K562 (cell line): Measurements from ENCODE around the gene CKLF. TPM values are rescaled to one million over a fixed set of nuclear protein-coding genes. Genes with fewer than 3 reads are reported as not detected.

ENCODE experiments used
- CTCF ChIP-seq, 3 experiments: IDR thresholded peaks in 2 of 3; conservative IDR thresholded peaks in 1 of 3; 2 replicates each; pipeline ENCODE4 v1.5.1; 2011 to 2012; ENCODE audit warnings: low read length in 3 of 3, mild to moderate bottlenecking in 3 of 3, control low read depth in 2 of 3, improper control_type of control experiment in 1 of 3, inconsistent platforms in 1 of 3, low read depth in 1 of 3, mixed read lengths in 1 of 3, moderate library complexity in 1 of 3; ENCODE audit not compliant: insufficient read depth in 2 of 3
- CXXC5 ChIP-seq: fragments of 250-450 bp; sonication (Bioruptor Pico); IDR thresholded peaks from 2 replicates; pipeline ENCODE4 v1.8.0; 2022; ENCODE audit warnings: inconsistent platforms, mild to moderate bottlenecking, moderate library complexity
- MAZ ChIP-seq, 2 experiments: fragments of 450-650 bp in 1 of 2; sonication (generic) in 1 of 2; formaldehyde crosslinking; IDR thresholded peaks in 1 of 2; conservative IDR thresholded peaks in 1 of 2; 2 replicates each; pipeline versions ENCODE4 v1.4.0 to v1.5.0; 2020; ENCODE audit warnings: mild to moderate bottlenecking in 1 of 2, missing genetic modification reagents in 1 of 2
- NCOA4 ChIP-seq: fragments of 450-650 bp; IDR thresholded peaks from 2 replicates; pipeline ENCODE4 v1.6.1; 2018; ENCODE audit warnings: mild to moderate bottlenecking; ENCODE audit not compliant: partially characterized antibody
- POLR2B ChIP-seq: fragments of 450-650 bp; IDR thresholded peaks from 2 replicates; pipeline ENCODE4 v1.6.1; 2018; ENCODE audit warnings: low read depth; ENCODE audit not compliant: partially characterized antibody
- RB1 ChIP-seq: fragments of 450-650 bp; IDR thresholded peaks from 2 replicates; pipeline ENCODE4 v1.6.1; 2017; ENCODE audit warnings: low read depth, mild to moderate bottlenecking
- SUPT5H ChIP-seq: fragments of 450-650 bp; IDR thresholded peaks from 2 replicates; pipeline ENCODE4 v1.6.1; 2016
- ZFX ChIP-seq: sonication (generic); formaldehyde crosslinking; IDR thresholded peaks from 2 replicates; pipeline ENCODE4 v1.8.0; 2022; ENCODE audit warnings: mild to moderate bottlenecking, missing genetic modification reagents, moderate library complexity
- ZKSCAN3 ChIP-seq: fragments of 250-450 bp; sonication (Bioruptor Pico); IDR thresholded peaks from 2 replicates; pipeline ENCODE4 v1.4.0; 2020
- polyA plus RNA-seq, 8 experiments: library from polyadenylated mRNA; depleted of rRNA in 4 of 8; stranded (reverse) in 5 of 8; unstranded in 3 of 8; fragments of >200 nt; fragmentation: Nextera tagmentation in 2 of 8; fragmentation: Illumina TruSeq in 1 of 8; extraction: Ambion mirVana in 2 of 8; extraction: Trizol in 1 of 8; gene quantifications; 2 replicates each; pipeline versions ENCODE4 v1.2.1 to v1.2.3, GENCODE V29; 2011 to 2014; ENCODE audit warnings: inconsistent platforms in 1 of 8, missing spikeins in 1 of 8
- total RNA-seq, 7 experiments: library from RNA; depleted of rRNA in 6 of 7; stranded (reverse); fragments of >200 nt in 6 of 7; fragmentation: Illumina TruSeq in 2 of 7; extraction: Trizol in 2 of 7; gene quantifications; 2 replicates each; pipeline versions ENCODE4 v1.2.1 to v1.2.3, GENCODE V29; 2011 to 2021; ENCODE audit warnings: low replicate concordance in 1 of 7
- TF ChIP-seq, protein P1 (sequence below): fragments of 450-650 bp; IDR thresholded peaks from 2 replicates; pipeline ENCODE4 v1.6.1; 2016; ENCODE audit warnings: mild to moderate bottlenecking, moderate library complexity

Gene CKLF
- total and polyA plus RNA-seq, 9 of the 15 experiments (the other 6 are each of a cell fraction or from before 2014, with no cell fraction given): 84.8 to 322 (median 118) TPM

DNA sequence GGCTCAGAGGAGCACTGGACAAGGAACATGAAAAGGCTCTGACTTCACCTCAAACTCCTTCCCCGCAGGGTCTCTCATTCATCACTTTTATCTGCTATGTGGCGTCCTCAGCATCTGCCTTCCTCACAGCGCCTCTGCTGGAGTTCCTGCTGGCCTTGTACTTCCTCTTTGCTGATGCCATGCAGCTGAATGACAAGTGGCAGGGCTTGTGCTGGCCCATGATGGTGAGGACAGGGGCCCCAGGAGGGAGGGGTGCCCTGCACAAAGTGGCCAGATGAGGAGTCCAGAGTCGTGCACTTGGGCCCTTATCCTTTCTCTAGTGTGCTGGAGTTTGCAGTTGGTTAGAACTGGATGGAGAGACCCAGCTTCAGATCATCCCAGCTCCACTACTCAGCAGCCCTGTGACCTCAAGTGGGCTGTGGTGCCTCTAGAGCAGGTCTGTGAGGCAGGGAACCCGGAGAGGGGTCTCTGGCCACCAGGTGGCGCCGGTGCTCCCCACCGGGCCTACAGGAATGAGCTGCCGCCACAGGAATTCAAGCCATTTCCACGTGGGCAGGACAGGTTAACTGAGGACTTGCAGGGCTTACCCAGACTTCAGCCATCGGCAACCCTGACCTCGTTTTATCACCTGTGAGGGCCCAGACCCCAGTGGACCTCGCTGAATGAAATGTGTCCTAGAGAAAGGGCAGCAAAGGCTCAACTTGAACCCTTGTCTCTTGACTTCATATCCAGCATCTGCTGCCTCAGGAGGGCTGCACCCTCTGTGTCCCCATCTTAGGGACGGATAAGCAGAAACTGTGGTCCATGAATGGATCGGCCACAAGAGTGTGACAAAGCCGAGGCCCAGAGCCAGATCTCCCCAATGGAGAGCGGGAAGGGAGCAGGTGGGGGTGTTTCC, 56.1 kb downstream of the CKLF start (continued):
- TF ChIP-seq, protein P1, sequence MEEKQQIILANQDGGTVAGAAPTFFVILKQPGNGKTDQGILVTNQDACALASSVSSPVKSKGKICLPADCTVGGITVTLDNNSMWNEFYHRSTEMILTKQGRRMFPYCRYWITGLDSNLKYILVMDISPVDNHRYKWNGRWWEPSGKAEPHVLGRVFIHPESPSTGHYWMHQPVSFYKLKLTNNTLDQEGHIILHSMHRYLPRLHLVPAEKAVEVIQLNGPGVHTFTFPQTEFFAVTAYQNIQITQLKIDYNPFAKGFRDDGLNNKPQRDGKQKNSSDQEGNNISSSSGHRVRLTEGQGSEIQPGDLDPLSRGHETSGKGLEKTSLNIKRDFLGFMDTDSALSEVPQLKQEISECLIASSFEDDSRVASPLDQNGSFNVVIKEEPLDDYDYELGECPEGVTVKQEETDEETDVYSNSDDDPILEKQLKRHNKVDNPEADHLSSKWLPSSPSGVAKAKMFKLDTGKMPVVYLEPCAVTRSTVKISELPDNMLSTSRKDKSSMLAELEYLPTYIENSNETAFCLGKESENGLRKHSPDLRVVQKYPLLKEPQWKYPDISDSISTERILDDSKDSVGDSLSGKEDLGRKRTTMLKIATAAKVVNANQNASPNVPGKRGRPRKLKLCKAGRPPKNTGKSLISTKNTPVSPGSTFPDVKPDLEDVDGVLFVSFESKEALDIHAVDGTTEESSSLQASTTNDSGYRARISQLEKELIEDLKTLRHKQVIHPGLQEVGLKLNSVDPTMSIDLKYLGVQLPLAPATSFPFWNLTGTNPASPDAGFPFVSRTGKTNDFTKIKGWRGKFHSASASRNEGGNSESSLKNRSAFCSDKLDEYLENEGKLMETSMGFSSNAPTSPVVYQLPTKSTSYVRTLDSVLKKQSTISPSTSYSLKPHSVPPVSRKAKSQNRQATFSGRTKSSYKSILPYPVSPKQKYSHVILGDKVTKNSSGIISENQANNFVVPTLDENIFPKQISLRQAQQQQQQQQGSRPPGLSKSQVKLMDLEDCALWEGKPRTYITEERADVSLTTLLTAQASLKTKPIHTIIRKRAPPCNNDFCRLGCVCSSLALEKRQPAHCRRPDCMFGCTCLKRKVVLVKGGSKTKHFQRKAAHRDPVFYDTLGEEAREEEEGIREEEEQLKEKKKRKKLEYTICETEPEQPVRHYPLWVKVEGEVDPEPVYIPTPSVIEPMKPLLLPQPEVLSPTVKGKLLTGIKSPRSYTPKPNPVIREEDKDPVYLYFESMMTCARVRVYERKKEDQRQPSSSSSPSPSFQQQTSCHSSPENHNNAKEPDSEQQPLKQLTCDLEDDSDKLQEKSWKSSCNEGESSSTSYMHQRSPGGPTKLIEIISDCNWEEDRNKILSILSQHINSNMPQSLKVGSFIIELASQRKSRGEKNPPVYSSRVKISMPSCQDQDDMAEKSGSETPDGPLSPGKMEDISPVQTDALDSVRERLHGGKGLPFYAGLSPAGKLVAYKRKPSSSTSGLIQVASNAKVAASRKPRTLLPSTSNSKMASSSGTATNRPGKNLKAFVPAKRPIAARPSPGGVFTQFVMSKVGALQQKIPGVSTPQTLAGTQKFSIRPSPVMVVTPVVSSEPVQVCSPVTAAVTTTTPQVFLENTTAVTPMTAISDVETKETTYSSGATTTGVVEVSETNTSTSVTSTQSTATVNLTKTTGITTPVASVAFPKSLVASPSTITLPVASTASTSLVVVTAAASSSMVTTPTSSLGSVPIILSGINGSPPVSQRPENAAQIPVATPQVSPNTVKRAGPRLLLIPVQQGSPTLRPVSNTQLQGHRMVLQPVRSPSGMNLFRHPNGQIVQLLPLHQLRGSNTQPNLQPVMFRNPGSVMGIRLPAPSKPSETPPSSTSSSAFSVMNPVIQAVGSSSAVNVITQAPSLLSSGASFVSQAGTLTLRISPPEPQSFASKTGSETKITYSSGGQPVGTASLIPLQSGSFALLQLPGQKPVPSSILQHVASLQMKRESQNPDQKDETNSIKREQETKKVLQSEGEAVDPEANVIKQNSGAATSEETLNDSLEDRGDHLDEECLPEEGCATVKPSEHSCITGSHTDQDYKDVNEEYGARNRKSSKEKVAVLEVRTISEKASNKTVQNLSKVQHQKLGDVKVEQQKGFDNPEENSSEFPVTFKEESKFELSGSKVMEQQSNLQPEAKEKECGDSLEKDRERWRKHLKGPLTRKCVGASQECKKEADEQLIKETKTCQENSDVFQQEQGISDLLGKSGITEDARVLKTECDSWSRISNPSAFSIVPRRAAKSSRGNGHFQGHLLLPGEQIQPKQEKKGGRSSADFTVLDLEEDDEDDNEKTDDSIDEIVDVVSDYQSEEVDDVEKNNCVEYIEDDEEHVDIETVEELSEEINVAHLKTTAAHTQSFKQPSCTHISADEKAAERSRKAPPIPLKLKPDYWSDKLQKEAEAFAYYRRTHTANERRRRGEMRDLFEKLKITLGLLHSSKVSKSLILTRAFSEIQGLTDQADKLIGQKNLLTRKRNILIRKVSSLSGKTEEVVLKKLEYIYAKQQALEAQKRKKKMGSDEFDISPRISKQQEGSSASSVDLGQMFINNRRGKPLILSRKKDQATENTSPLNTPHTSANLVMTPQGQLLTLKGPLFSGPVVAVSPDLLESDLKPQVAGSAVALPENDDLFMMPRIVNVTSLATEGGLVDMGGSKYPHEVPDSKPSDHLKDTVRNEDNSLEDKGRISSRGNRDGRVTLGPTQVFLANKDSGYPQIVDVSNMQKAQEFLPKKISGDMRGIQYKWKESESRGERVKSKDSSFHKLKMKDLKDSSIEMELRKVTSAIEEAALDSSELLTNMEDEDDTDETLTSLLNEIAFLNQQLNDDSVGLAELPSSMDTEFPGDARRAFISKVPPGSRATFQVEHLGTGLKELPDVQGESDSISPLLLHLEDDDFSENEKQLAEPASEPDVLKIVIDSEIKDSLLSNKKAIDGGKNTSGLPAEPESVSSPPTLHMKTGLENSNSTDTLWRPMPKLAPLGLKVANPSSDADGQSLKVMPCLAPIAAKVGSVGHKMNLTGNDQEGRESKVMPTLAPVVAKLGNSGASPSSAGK: peak; percentile 94
- TF ChIP-seq ZFX (CRISPR knock-in tag): peak; percentile 68
- no peak for TF ChIP-seq SUPT5H
- TF ChIP-seq CTCF (IDR thresholded peaks at IDR 0.05 in 2 of 3, conservative IDR thresholded peaks at IDR 0.05 in 1 of 3; ENCODE audit: insufficient read depth in 2 of 3, low read depth in 1 of 3, low read length in 3 of 3): peak; percentile 93 to 96 (median 96)
- TF ChIP-seq POLR2B: no peak
- TF ChIP-seq CXXC5 (CRISPR knock-in tag): peak; percentile 42
- TF ChIP-seq NCOA4: no peak
- TF ChIP-seq ZKSCAN3 (CRISPR knock-in tag): no peak
- peak in 1 of 2 experiments; percentile 65; a peak in 2 of 4 replicates for TF ChIP-seq MAZ (CRISPR knock-in tag; conservative IDR thresholded peaks at IDR 0.05 in 1 of 2, IDR thresholded peaks at IDR 0.05 in 1 of 2)
- TF ChIP-seq RB1: peak; percentile 37; the same call in 1 of the 2 replicates
